Keratinocyte (primary cell): Measurements from ENCODE around the gene TM9SF2.
"Not testable (repeated sequence)": the region's sequence is repeated elsewhere in the genome, so short reads cannot be mapped to it uniquely, and the experiment has no call there.

ENCODE experiments used
- EZH2 ChIP-seq: IDR thresholded peaks from one replicate; pipeline ENCODE4 v1.6.1; 2012; ENCODE audit warnings: inconsistent platforms, mild to moderate bottlenecking, low read length, moderate library complexity
- TF ChIP-seq, protein P1 (sequence below), 3 experiments: IDR thresholded peaks in 1 of 3; conservative IDR thresholded peaks in 1 of 3; optimal IDR thresholded peaks in 1 of 3; 2 replicates in 2 of 3; 3 replicates in 1 of 3; pipeline versions ENCODE3 to v1.5.1; 2011; ENCODE audit warnings: low read length in 3 of 3, mild to moderate bottlenecking in 3 of 3, moderate library complexity in 2 of 3, control low read depth in 1 of 3, inconsistent platforms in 1 of 3; ENCODE audit not compliant: insufficient read depth in 2 of 3; ENCODE audit errors: extremely low read depth in 1 of 3

DNA sequence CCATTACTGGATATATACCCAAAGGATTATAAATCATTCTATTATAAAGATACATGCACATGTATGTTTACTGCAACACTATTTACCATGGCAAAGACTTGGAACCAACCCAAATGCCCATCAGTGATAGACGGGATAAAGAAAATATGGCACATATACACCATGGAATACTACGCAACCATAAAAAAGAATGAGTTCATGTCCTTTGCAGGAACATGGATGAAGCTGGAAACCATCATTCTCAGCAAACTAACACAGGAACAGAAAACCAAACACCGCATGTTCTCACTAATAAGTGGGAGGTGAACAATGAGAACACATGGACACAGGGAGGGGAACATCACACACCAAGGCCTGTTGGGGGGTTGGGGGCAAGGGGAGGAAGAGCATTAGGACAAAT, 9.5 kb upstream of the TM9SF2 start:
- TF ChIP-seq, protein P1, sequence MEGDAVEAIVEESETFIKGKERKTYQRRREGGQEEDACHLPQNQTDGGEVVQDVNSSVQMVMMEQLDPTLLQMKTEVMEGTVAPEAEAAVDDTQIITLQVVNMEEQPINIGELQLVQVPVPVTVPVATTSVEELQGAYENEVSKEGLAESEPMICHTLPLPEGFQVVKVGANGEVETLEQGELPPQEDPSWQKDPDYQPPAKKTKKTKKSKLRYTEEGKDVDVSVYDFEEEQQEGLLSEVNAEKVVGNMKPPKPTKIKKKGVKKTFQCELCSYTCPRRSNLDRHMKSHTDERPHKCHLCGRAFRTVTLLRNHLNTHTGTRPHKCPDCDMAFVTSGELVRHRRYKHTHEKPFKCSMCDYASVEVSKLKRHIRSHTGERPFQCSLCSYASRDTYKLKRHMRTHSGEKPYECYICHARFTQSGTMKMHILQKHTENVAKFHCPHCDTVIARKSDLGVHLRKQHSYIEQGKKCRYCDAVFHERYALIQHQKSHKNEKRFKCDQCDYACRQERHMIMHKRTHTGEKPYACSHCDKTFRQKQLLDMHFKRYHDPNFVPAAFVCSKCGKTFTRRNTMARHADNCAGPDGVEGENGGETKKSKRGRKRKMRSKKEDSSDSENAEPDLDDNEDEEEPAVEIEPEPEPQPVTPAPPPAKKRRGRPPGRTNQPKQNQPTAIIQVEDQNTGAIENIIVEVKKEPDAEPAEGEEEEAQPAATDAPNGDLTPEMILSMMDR (optimal IDR thresholded peaks at IDR 0.05 in 1 of 3, IDR thresholded peaks at IDR 0.05 in 1 of 3, conservative IDR thresholded peaks at IDR 0.05 in 1 of 3; ENCODE audit: extremely low read depth in 1 of 3, insufficient read depth in 2 of 3, low read length in 3 of 3), result not testable (repeated sequence)
- not testable (repeated sequence) for TF ChIP-seq EZH2
